ENCODE measurements around the gene RASGRF2. TPM values are rescaled to one million over a fixed set of nuclear protein-coding genes. Genes with fewer than 3 reads are reported as not detected.

RASGRF2 gene
- total RNA-seq, 4 donors from 2014 or later: 2.0 to 3.6 (median 2.8) TPM

DNA sequence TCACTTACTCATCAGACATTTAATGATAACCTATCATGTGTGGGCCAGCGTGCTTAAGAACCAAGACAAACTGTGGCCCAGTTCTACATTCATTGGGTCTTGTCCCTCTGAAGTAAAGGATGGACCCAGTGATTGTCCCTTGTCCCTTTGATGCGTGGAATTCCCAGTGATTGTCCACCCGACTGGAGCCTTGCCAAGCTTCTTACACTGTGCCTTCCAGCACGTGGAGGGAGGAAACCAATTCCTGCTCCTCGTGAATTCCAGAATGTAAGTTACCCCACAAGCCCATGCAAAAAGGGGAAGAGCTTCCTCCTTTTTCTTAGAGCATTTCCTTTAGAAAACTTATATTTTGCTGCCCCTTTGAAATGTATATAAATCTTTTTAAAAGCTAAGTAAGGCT lies 280.8 kb downstream of the RASGRF2 start:
- H3K27ac ChIP-seq: no peak overlapping the region
- TF ChIP-seq, protein P1, sequence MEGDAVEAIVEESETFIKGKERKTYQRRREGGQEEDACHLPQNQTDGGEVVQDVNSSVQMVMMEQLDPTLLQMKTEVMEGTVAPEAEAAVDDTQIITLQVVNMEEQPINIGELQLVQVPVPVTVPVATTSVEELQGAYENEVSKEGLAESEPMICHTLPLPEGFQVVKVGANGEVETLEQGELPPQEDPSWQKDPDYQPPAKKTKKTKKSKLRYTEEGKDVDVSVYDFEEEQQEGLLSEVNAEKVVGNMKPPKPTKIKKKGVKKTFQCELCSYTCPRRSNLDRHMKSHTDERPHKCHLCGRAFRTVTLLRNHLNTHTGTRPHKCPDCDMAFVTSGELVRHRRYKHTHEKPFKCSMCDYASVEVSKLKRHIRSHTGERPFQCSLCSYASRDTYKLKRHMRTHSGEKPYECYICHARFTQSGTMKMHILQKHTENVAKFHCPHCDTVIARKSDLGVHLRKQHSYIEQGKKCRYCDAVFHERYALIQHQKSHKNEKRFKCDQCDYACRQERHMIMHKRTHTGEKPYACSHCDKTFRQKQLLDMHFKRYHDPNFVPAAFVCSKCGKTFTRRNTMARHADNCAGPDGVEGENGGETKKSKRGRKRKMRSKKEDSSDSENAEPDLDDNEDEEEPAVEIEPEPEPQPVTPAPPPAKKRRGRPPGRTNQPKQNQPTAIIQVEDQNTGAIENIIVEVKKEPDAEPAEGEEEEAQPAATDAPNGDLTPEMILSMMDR (IDR thresholded peaks at IDR 0.05): no peak
- TF ChIP-seq POLR2A (IDR thresholded peaks at IDR 0.05): no peak
- TF ChIP-seq POLR2AphosphoS5 (IDR thresholded peaks at IDR 0.05): no peak
- TF ChIP-seq EP300 (IDR thresholded peaks at IDR 0.05; ENCODE audit: low read depth): no peak
- no peaks in the 10 kb centered on the region for H3K36me3 ChIP-seq
- no peaks in the 10 kb centered on the region for H3K27me3 ChIP-seq
- in situ Hi-C loops (cut with MboI; ENCODE audit: low pct_ligation_motif_present in 1 of 4, low pct_unique_long_range_greater_than_20kb in 1 of 4, low sequenced_read_pairs in 3 of 4): no loop called here
- intact Hi-C loops (cut with DNase I; ENCODE audit: low total_unique reads): no loop called here
- H3K4me3 ChIP-seq: no peak overlapping the region
- no peaks in the 10 kb centered on the region for H3K9me3 ChIP-seq
- 68 to 74% methylated on average over 4 to 5 of the region's 5 CpGs for WGBS, 2 donors (ENCODE audit: low coverage in 1 of 2)
- DNase-seq: no peak
- H3K4me1 ChIP-seq: no peaks in the 10 kb centered on the region

DNA sequence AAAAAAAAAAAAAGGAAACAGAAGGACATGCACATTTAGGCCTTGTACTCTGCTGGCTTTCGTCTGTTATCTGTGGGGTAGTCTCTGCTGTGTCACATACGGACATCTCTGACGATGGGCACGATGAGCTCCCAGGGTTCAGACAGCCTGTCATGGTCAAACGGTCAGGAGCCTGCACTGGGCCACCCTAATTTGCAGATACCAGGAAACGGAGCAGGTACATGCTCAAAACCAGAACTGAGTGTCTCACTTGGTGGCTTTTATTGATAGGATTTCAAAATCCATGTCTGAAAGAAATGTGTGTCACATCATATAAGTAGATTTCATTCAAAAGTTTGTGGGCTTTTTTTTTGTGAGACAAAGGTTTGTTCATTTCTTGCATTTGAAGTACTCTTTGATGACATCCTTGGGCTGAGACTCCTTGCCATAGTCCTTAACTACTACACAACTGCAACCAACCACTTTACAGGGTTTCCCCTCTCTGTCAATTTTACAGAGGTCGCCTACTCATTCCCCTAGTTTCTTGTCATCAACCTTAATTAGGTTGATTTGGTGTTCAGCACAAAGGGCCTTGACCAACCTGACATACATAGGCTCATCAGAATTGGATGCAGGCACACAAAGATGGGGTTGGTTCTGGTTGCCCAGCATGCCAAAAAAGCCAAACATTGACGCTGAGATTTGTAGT lies 281.9 kb downstream of the RASGRF2 start:
- intact Hi-C loops (cut with DNase I; ENCODE audit: low total_unique reads): no loop called here
- in situ Hi-C loops (cut with MboI; ENCODE audit: low pct_ligation_motif_present in 1 of 4, low pct_unique_long_range_greater_than_20kb in 1 of 4, low sequenced_read_pairs in 3 of 4): no loop called here
- 82 to 83% methylated on average over 7 to 8 of the region's 8 CpGs for WGBS, 2 donors (ENCODE audit: low coverage in 1 of 2)
- Histone ChIP-seq H3K27me3 (no peaks in the 10 kb centered on the region), H3K4me3 (no peak overlapping the region), H3K36me3 (no peaks in the 10 kb centered on the region), H3K4me1 (no peaks in the 10 kb centered on the region), H3K27ac (no peak overlapping the region), H3K9me3 (no peaks in the 10 kb centered on the region)
- no peak for DNase-seq
- TF ChIP-seq EP300 (IDR thresholded peaks at IDR 0.05; ENCODE audit: low read depth) (no peak), POLR2AphosphoS5 (IDR thresholded peaks at IDR 0.05) (no peak), POLR2A (IDR thresholded peaks at IDR 0.05) (no peak)
- TF ChIP-seq, protein P1 (IDR thresholded peaks at IDR 0.05): no peak

DNA sequence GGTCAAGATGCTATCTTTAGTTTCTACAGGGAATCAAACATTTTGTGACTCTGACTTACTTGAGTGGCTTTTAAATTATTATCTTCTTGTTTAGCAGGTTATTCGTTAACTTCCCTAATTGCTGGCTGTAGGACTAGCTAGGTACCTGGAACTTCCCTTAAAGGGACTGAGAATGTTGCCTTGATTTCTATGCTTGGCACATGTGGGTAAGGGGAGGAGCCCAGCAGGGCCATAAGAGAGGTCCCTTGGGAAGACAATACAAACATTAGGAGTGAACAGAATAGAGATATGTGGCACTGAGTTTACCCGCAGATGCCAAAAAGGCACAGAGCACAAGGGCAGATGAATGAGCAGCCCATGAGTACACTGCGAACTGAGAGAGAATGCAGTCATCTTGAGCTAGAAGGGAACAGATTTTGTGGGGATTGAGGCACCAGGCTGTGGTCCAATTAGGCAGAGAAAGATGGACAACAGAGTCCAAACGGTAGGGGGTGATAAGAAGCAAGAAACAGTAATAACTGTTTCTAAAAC lies 282.8 kb downstream of the RASGRF2 start:
- DNase-seq: no peak
- in situ Hi-C loops (cut with MboI; ENCODE audit: low pct_ligation_motif_present in 1 of 4, low pct_unique_long_range_greater_than_20kb in 1 of 4, low sequenced_read_pairs in 3 of 4): no loop called here
- 63 to 78% methylated on average over 4 of the region's 4 CpGs for WGBS, 2 donors (ENCODE audit: low coverage in 1 of 2)

DNA sequence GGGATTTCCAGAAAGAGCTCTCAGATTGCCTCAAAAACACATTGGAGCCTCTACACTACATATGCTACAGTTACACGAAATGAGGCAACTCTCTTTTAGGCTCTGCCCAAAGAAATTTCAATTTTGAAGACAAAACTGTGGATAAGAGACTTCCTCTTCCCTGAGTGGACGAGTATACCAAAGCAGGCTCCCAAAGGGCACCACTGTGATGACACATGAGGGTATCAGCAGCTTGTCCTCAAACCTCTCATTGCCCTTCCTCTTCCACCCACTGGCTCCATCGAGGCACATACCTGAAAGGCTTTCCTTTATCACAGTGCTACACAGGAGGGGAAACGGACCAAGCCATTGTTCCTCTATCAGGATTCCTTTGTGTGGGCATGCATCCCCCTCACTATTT lies 284.3 kb downstream of the RASGRF2 start:
- Histone ChIP-seq H3K27me3 (no peaks in the 10 kb centered on the region), H3K36me3 (no peaks in the 10 kb centered on the region), H3K4me1 (no peaks in the 10 kb centered on the region), H3K9me3 (no peaks in the 10 kb centered on the region), H3K27ac (no peak overlapping the region), H3K4me3 (no peak overlapping the region)
- 91 to 94% methylated on average over 3 to 4 of the region's 4 CpGs for WGBS, 2 donors (ENCODE audit: low coverage in 1 of 2)
- in situ Hi-C loops (cut with MboI; ENCODE audit: low pct_ligation_motif_present in 1 of 4, low pct_unique_long_range_greater_than_20kb in 1 of 4, low sequenced_read_pairs in 3 of 4) (no loop called here), intact Hi-C loops (cut with DNase I; ENCODE audit: low total_unique reads) (no loop called here)
- TF ChIP-seq POLR2AphosphoS5 (IDR thresholded peaks at IDR 0.05) (no peak), POLR2A (IDR thresholded peaks at IDR 0.05) (no peak), EP300 (IDR thresholded peaks at IDR 0.05; ENCODE audit: low read depth) (no peak)
- TF ChIP-seq, protein P1 (IDR thresholded peaks at IDR 0.05): no peak
- DNase-seq: no peak

More for the DNA sequence above, 282.8 kb downstream of the RASGRF2 start:
- intact Hi-C loops (cut with DNase I; ENCODE audit: low total_unique reads): no loop called here
- TF ChIP-seq, protein P1 (IDR thresholded peaks at IDR 0.05): no peak
- no peak for TF ChIP-seq POLR2AphosphoS5 (IDR thresholded peaks at IDR 0.05)
- TF ChIP-seq EP300 (IDR thresholded peaks at IDR 0.05; ENCODE audit: low read depth): no peak
- no peak for TF ChIP-seq POLR2A (IDR thresholded peaks at IDR 0.05)
- no peaks in the 10 kb centered on the region for H3K27me3 ChIP-seq
- no peak overlapping the region for H3K27ac ChIP-seq
- no peaks in the 10 kb centered on the region for H3K9me3 ChIP-seq
- no peaks in the 10 kb centered on the region for H3K36me3 ChIP-seq
- H3K4me1 ChIP-seq: no peaks in the 10 kb centered on the region
- no peak overlapping the region for H3K4me3 ChIP-seq

Data from transverse colon (tissue), 4 donors.